HEK293 (cell line): ENCODE results near the gene C11orf98.

Experiments used
- CTCF ChIA-PET: fragments of 350-600 bp; formaldehyde crosslinking; extraction: SDS; loops from one replicate; lab custom pipeline; 2021; ENCODE audit warnings: antibody characterized with exemption; lab: Yijun Ruan, JAX
- POLR2A ChIA-PET: fragments of 300-600 bp; formaldehyde crosslinking; extraction: SDS; loops from one replicate; lab custom pipeline; 2020; ENCODE audit warnings: antibody characterized with exemption, inconsistent platforms; lab: Yijun Ruan, JAX
- H3K27ac ChIP-seq: fragments of 200-500 bp; sonication (Bioruptor generic); 2 replicates; pipeline ENCODE4 v1.5.1; 2014; ENCODE audit warnings: low read depth, low read length, control low read depth, inconsistent platforms; ENCODE audit errors: extremely low read depth
- H3K36me3 ChIP-seq, 2 experiments: fragments of 200-500 bp in 1 of 2; sonication (Bioruptor generic) in 1 of 2; 1 replicate in 1 of 2; 2 replicates in 1 of 2; pipeline ENCODE4 v1.5.1; 2014 to 2017; ENCODE audit warnings: inconsistent platforms in 2 of 2, low read length in 2 of 2; ENCODE audit not compliant: control insufficient read depth in 2 of 2, insufficient read depth in 1 of 2
- H3K4me1 ChIP-seq: fragments of 200-500 bp; sonication (Bioruptor generic); 2 replicates; pipeline ENCODE4 v1.5.1; 2014; ENCODE audit warnings: mild to moderate bottlenecking, low read length, inconsistent platforms; ENCODE audit not compliant: control insufficient read depth, insufficient read depth
- H3K4me3 ChIP-seq: 2 replicates; pipeline ENCODE4 v1.5.1; 2011; ENCODE audit warnings: low read depth, mild to moderate bottlenecking, control low read depth, low read length, moderate library complexity
- H3K9me3 ChIP-seq: fragments of 200-500 bp; sonication (Bioruptor generic); 2 replicates; pipeline ENCODE4 v1.5.1; 2014; ENCODE audit warnings: low read depth, low read length, inconsistent platforms; ENCODE audit not compliant: control insufficient read depth, insufficient read depth
- BCL6B ChIP-seq: fragments of 450-650 bp; formaldehyde crosslinking; IDR thresholded peaks from 2 replicates; pipeline ENCODE4 v1.5.1; 2017; ENCODE audit warnings: missing biosample characterization, missing genetic modification characterization
- HOXA7 ChIP-seq: sonication (generic); formaldehyde crosslinking; IDR thresholded peaks from 2 replicates; pipeline ENCODE4 v1.8.1; 2022; ENCODE audit warnings: missing genetic modification reagents, borderline replicate concordance
- KLF9 ChIP-seq: fragments of 450-650 bp; formaldehyde crosslinking; IDR thresholded peaks from 2 replicates; pipeline ENCODE4 v1.5.1; 2016; ENCODE audit warnings: missing biosample characterization, missing genetic modification characterization, low read depth
- PRDM2 ChIP-seq: fragments of 450-650 bp; formaldehyde crosslinking; IDR thresholded peaks from 2 replicates; pipeline ENCODE4 v1.5.1; 2016; ENCODE audit warnings: missing biosample characterization, missing genetic modification characterization, borderline replicate concordance
- SP7 ChIP-seq: fragments of 450-650 bp; formaldehyde crosslinking; IDR thresholded peaks from 2 replicates; pipeline ENCODE4 v1.5.1; 2016; ENCODE audit warnings: missing biosample characterization, missing genetic modification characterization
- ZBTB21 ChIP-seq: fragments of 450-650 bp; formaldehyde crosslinking; IDR thresholded peaks from 2 replicates; pipeline ENCODE4 v1.5.1; 2017; ENCODE audit warnings: missing biosample characterization, missing genetic modification characterization
- ZBTB48 ChIP-seq: fragments of 450-650 bp; formaldehyde crosslinking; IDR thresholded peaks from 2 replicates; pipeline ENCODE4 v1.5.1; 2016; ENCODE audit warnings: missing biosample characterization, missing genetic modification characterization
- ZNF133 ChIP-seq: fragments of 450-650 bp; formaldehyde crosslinking; IDR thresholded peaks from 2 replicates; pipeline ENCODE4 v1.5.1; 2016; ENCODE audit warnings: missing biosample characterization, missing genetic modification characterization
- ZNF280C ChIP-seq: fragments of 450-650 bp; formaldehyde crosslinking; IDR thresholded peaks from 2 replicates; pipeline ENCODE4 v1.5.1; 2016; ENCODE audit warnings: missing biosample characterization, missing genetic modification characterization
- ZNF404 ChIP-seq: fragments of 450-650 bp; formaldehyde crosslinking; IDR thresholded peaks from 2 replicates; pipeline ENCODE4 v1.5.1; 2017; ENCODE audit warnings: missing biosample characterization, missing genetic modification characterization
- ZNF639 ChIP-seq: fragments of 450-650 bp; formaldehyde crosslinking; IDR thresholded peaks from 2 replicates; pipeline ENCODE4 v1.5.1; 2016; ENCODE audit warnings: missing biosample characterization, missing genetic modification characterization
- ZNF707 ChIP-seq: fragments of 450-650 bp; formaldehyde crosslinking; IDR thresholded peaks from 2 replicates; pipeline ENCODE4 v1.5.1; 2016; ENCODE audit warnings: missing biosample characterization, missing genetic modification characterization
- ZSCAN16 ChIP-seq: fragments of 450-650 bp; formaldehyde crosslinking; IDR thresholded peaks from 2 replicates; pipeline ENCODE4 v1.5.1; 2016; ENCODE audit warnings: missing biosample characterization, missing genetic modification characterization

Gene C11orf98

GRCh38 chr11:62708793-62709192, 43.8 kb upstream of the C11orf98 start:
- Histone ChIP-seq H3K4me1 (peaks cover 3% of the 10 kb centered on the region; the same call in 1 of the 2 replicates), H3K4me3 (no peak overlapping the region), H3K36me3 (peaks cover 0 to 89% of the 10 kb centered on the region in 2 experiments; a peak in 1 of 3 replicates), H3K9me3 (no peaks in the 10 kb centered on the region), H3K27ac (no peak overlapping the region)
- ChIA-PET CTCF (no interaction called here), POLR2A (interaction anchor here (0.8 to 3.4 kb wide), 10 partner anchors 10 to 133 kb away, joined by 3 to 11 read pairs (median 4); partner anchors contain the start of genes C11orf98, CSKMT, HNRNPUL2 and LBHD1)
- TF ChIP-seq ZBTB48 (tag by site-specific recombination), result peak; percentile 48
- TF ChIP-seq HOXA7 (CRISPR knock-in tag), result no peak

GRCh38 chr11:62708392-62708791, 43.4 kb upstream of the C11orf98 start:
- ChIA-PET CTCF (no interaction called here), POLR2A (interaction anchor here (0.8 to 3.4 kb wide), 10 partner anchors 10 to 133 kb away, joined by 3 to 15 read pairs (median 4); partner anchors contain the start of genes HNRNPUL2, LBHD1, TMEM179B and TUT1)
- Histone ChIP-seq H3K9me3 (no peaks in the 10 kb centered on the region), H3K36me3 (peaks cover 0 to 89% of the 10 kb centered on the region in 2 experiments; a peak in 2 of 3 replicates), H3K4me3 (no peak overlapping the region), H3K4me1 (peaks cover 3% of the 10 kb centered on the region; the same call in 1 of the 2 replicates), H3K27ac (no peak overlapping the region)
- TF ChIP-seq ZSCAN16 (tag by site-specific recombination) (no peak), ZNF404 (no peak), ZNF133 (tag by site-specific recombination) (no peak), KLF9 (tag by site-specific recombination) (no peak), ZNF707 (no peak), SP7 (tag by site-specific recombination) (no peak), ZNF280C (no peak), PRDM2 (tag by site-specific recombination) (no peak), ZNF639 (tag by site-specific recombination) (no peak), BCL6B (tag by site-specific recombination) (no peak), ZBTB21 (tag by site-specific recombination) (no peak)
